ENCODE measurements around the gene NEBL. TPM values are rescaled to one million over a fixed set of nuclear protein-coding genes. Genes with fewer than 3 reads are reported as not detected.

Gene NEBL
- polyA plus RNA-seq, 6 donors from 2014 or later, result not detected

GRCh38 chr10:20870834-20871233, 26.3 kb downstream of the NEBL start:
- no peak overlapping the region for H3K27ac Mint-ChIP-seq
- DNase-seq, result no peak
- ATAC-seq (ENCODE audit: low read depth in 2 of 2), result no peak
- H3K4me3 Mint-ChIP-seq, result no peak overlapping the region
- no peaks in the 10 kb centered on the region for H3K4me1 Mint-ChIP-seq
- peaks cover 0 to 7% (median 0%) of the 10 kb centered on the region in 3 donors for H3K27me3 Mint-ChIP-seq
- peaks cover 0 to 4% (median 0%) of the 10 kb centered on the region in 7 donors for H3K9me3 Mint-ChIP-seq
- H3K36me3 Mint-ChIP-seq, result no peaks in the 10 kb centered on the region

GRCh38 chr10:20863008-20863407, 34.1 kb downstream of the NEBL start:
- Mint-ChIP-seq H3K4me1 (no peaks in the 10 kb centered on the region), H3K4me3 (no peak overlapping the region), H3K36me3 (no peaks in the 10 kb centered on the region), H3K27me3 (peaks cover 5 to 10% (median 10%) of the 10 kb centered on the region in 3 donors), H3K27ac (no peak overlapping the region), H3K9me3 (no peaks in the 10 kb centered on the region)
- DNase-seq, result no peak
- no peak for ATAC-seq (ENCODE audit: low read depth in 2 of 2)

- Mint-ChIP-seq H3K27me3 (peaks cover 2 to 10% (median 7%) of the 10 kb centered on the region in 3 donors), H3K36me3 (no peaks in the 10 kb centered on the region), H3K4me1 (no peaks in the 10 kb centered on the region), H3K4me3 (no peak overlapping the region), H3K9me3 (peaks cover 0 to under 1% (median 0%) of the 10 kb centered on the region in 7 donors), H3K27ac (no peak overlapping the region)
- ATAC-seq (ENCODE audit: low read depth in 2 of 2) (no peak), DNase-seq (no peak)
These were observed 38.6 kb downstream of the NEBL start for GRCh38 chr10:20858292-20859124.

- peaks cover 0 to 9% (median 4%) of the 10 kb centered on the region in 7 donors for H3K9me3 Mint-ChIP-seq
- H3K27me3 Mint-ChIP-seq, result peaks cover 0 to 6% (median 3%) of the 10 kb centered on the region in 3 donors
- H3K36me3 Mint-ChIP-seq, result peaks cover 0 to 8% of the 10 kb centered on the region in 2 donors
- no peaks in the 10 kb centered on the region for H3K4me1 Mint-ChIP-seq
- no peak overlapping the region for H3K27ac Mint-ChIP-seq
- no peak overlapping the region for H3K4me3 Mint-ChIP-seq
- no peak for ATAC-seq (ENCODE audit: low read depth in 2 of 2)
- DNase-seq, result no peak
These were observed 40.6 kb downstream of the NEBL start for GRCh38 chr10:20856484-20856883.

DNA sequence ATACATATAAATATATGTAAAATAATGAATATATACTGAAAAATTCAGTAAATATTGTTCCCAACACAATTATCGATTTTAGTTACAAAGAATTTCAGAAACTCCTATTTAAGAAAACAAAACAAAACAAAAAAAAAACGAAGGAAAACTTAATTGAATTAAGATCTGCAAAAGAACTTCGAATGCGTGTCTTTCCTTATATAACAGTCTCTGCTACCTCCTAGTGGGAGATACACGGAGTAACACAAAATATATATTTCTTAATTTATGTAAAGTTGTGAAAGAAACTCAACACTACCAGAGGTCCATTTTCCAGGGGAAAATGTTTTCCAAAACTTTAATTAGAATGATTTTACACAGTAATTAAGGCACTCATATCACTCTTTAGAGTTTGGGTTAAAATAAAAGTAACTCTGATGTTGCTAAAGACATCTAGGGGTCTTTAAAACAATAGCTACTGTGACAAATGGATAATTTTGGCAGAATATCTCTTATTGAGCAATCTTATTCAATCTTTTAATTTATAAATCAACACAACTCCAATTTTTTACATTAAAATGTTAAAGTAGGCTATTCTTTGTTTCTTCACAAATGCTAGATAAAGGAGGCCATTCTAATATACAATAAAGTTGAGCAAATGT, 41.6 kb downstream of the NEBL start:
- DNase-seq (no peak), ATAC-seq (ENCODE audit: low read depth in 2 of 2) (no peak)
- no peak overlapping the region for H3K27ac Mint-ChIP-seq

DNA sequence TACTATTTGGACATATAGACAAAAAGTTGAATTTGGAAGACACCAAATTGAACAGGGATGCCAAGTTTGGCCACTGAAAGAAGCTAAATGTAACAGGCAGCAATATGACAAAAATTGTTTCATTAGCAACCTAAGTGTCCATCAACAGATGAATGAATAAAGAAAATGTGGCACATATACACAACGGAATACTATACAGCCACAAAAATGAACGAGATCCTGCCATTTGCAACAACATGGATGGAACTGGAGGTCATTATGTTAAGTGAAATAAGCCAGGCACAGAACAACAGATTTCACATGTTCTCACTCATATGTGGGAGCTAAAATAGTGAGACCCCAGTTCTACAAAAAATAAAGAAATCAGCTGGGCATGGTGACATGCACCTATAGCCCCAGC, 43.8 kb downstream of the NEBL start:
- H3K36me3 Mint-ChIP-seq, result peaks cover 0 to 8% of the 10 kb centered on the region in 2 donors
- no peaks in the 10 kb centered on the region for H3K4me1 Mint-ChIP-seq
- H3K27ac Mint-ChIP-seq, result no peak overlapping the region
- no peak for DNase-seq
- no peak overlapping the region for H3K4me3 Mint-ChIP-seq
- no peak for ATAC-seq (ENCODE audit: low read depth in 2 of 2)
- H3K9me3 Mint-ChIP-seq, result peaks cover 0 to 25% (median 4%) of the 10 kb centered on the region in 7 donors
- peaks cover 0 to 6% (median 0%) of the 10 kb centered on the region in 3 donors for H3K27me3 Mint-ChIP-seq

More for the DNA sequence above, 41.6 kb downstream of the NEBL start:
- no peaks in the 10 kb centered on the region for H3K4me1 Mint-ChIP-seq
- H3K27me3 Mint-ChIP-seq, result peaks cover 0 to 3% (median 0%) of the 10 kb centered on the region in 3 donors
- no peak overlapping the region for H3K4me3 Mint-ChIP-seq
- peaks cover 0 to 9% (median 4%) of the 10 kb centered on the region in 7 donors for H3K9me3 Mint-ChIP-seq
- H3K36me3 Mint-ChIP-seq, result peaks cover 0 to 8% of the 10 kb centered on the region in 2 donors

DNA sequence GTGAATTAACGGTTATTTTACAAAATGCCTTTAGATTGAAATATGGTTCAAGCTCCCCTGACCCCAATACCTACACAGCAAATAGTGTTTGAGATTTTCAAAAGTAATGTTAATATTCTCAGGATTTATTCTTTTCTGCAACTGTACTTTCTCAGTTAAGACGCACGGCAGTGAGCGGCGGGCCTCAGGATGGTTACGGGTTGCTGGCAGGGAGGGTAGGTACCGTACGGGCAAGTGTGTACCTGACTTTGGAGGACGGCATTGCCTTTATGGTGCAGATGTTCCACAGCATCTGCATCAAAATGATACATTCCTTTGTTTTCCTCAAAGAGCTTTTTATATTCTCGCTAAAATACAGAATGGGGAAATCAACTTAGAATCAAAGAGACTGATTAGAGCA, 44.8 kb downstream of the NEBL start:
- peaks cover 0 to 8% of the 10 kb centered on the region in 2 donors for H3K36me3 Mint-ChIP-seq
- no peak overlapping the region for H3K4me3 Mint-ChIP-seq
- DNase-seq, result no peak

DNA sequence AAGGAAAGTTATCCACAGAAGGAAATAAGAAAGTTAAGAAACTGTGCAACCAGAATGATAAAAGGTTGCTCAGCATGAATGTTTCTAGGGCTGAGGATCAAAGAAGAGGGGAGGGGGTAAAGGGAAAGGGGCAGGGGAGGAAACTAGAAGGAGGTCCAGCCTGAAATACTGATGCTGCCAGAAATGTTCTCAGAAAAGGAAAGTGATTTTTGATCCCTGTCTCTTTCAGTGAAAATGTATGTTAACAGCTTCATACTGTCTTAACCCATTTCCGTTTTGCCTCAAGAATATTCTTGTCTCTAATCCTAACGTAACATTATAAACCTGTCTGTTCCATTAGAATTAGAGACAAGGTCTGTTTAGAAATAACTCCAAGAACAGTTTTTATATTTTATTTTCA, 49.6 kb downstream of the NEBL start:
- DNase-seq (no peak), ATAC-seq (ENCODE audit: low read depth in 2 of 2) (no peak)
- Mint-ChIP-seq H3K36me3 (peaks cover 0 to under 1% of the 10 kb centered on the region in 2 donors), H3K4me1 (no peaks in the 10 kb centered on the region), H3K4me3 (no peak overlapping the region), H3K27ac (no peak overlapping the region), H3K9me3 (peaks cover 0 to 25% (median 4%) of the 10 kb centered on the region in 7 donors), H3K27me3 (peaks cover 0 to 4% (median 3%) of the 10 kb centered on the region in 3 donors)

More for the DNA sequence above, 44.8 kb downstream of the NEBL start:
- H3K4me1 Mint-ChIP-seq, result no peaks in the 10 kb centered on the region
- ATAC-seq (ENCODE audit: low read depth in 2 of 2), result no peak
- no peak overlapping the region for H3K27ac Mint-ChIP-seq
- peaks cover 0 to 6% (median 0%) of the 10 kb centered on the region in 3 donors for H3K27me3 Mint-ChIP-seq
- H3K9me3 Mint-ChIP-seq, result peaks cover 0 to 27% (median 4%) of the 10 kb centered on the region in 7 donors

GRCh38 chr10:20846263-20846662, 50.8 kb downstream of the NEBL start:
- ATAC-seq (ENCODE audit: low read depth in 2 of 2) (no peak), DNase-seq (no peak)
- no peak overlapping the region for H3K27ac Mint-ChIP-seq
- no peaks in the 10 kb centered on the region for H3K4me1 Mint-ChIP-seq
- no peaks in the 10 kb centered on the region for H3K36me3 Mint-ChIP-seq
- no peak overlapping the region for H3K4me3 Mint-ChIP-seq
- H3K9me3 Mint-ChIP-seq, result peaks cover 0 to 21% (median 4%) of the 10 kb centered on the region in 7 donors
- H3K27me3 Mint-ChIP-seq, result peaks cover 0 to 4% (median 3%) of the 10 kb centered on the region in 3 donors

DNA sequence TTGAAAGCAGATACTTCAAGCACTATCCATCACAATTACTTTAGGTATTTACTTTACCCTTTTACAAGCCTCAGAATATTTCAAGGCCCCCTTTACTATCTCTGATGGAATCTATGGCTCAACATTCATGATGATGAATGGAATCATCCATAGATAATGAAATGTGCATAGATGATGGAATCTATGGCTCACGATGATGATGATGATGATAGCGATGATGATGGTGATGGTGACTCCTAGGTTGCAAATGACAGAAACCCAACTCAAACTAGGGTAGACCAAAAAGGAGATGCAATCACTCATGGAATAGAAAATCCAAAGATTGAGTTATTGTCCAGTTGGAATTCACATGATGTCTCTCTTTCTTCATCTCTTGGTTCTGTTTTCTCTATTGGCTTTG, 55.7 kb downstream of the NEBL start:
- H3K36me3 Mint-ChIP-seq, result no peaks in the 10 kb centered on the region
- DNase-seq, result no peak
- no peak for ATAC-seq (ENCODE audit: low read depth in 2 of 2)
- H3K4me1 Mint-ChIP-seq, result no peaks in the 10 kb centered on the region
- H3K27me3 Mint-ChIP-seq, result peaks cover 0 to 4% (median 0%) of the 10 kb centered on the region in 3 donors
- H3K9me3 Mint-ChIP-seq, result peaks cover 4 to 22% (median 8%) of the 10 kb centered on the region in 7 donors
- H3K4me3 Mint-ChIP-seq, result no peak overlapping the region
- H3K27ac Mint-ChIP-seq, result no peak overlapping the region

DNA sequence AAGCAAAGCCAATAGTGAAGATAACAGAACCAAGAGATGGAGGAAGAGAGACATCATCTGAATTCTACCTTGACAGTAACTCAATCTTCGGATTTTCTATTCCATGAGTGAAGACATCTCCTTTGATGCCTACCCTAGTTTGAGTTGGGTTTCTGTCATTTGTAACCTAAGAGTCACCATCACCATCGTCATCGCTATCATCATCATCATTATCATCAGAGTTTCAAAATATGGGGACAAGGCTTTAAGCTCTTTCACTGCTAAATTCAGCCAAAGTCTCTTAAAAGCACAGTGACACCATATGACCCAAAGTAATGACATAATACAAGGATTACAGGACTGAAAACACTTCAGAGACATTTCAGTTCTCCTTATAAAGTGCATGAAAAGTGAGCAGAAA, 57.2 kb downstream of the NEBL start:
- H3K27ac Mint-ChIP-seq, result no peak overlapping the region

DNA sequence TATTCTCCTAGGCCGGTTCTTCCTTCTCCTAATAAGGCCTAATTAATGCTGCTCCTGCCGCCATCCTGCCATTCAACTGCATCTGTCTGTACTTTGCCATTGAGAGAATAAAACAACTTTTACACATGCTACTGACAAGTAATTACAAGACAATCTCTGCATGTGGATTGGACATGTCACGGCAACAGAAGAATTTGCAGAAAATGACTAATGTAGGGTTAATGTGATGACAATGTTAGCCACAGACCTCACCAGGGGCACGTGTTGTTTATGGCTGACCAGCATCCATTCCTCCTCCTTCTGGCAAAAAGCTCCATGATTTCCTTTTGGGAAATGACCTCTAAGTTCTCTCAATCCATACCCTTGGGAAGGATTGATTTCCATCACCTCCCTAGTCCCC, 58.0 kb downstream of the NEBL start:
- no peak for ATAC-seq (ENCODE audit: low read depth in 2 of 2)
- H3K36me3 Mint-ChIP-seq, result no peaks in the 10 kb centered on the region

More for the DNA sequence above, 57.2 kb downstream of the NEBL start:
- Mint-ChIP-seq H3K36me3 (no peaks in the 10 kb centered on the region), H3K4me3 (no peak overlapping the region), H3K27me3 (peaks cover 0 to 4% (median 0%) of the 10 kb centered on the region in 3 donors), H3K9me3 (peaks cover 4 to 22% (median 10%) of the 10 kb centered on the region in 7 donors), H3K4me1 (no peaks in the 10 kb centered on the region)
- ATAC-seq (ENCODE audit: low read depth in 2 of 2), result no peak
- DNase-seq, result no peak

GRCh38 chr10:20836401-20836800, 60.7 kb downstream of the NEBL start:
- DNase-seq, result no peak
- no peak overlapping the region for H3K4me3 Mint-ChIP-seq
- H3K27ac Mint-ChIP-seq, result no peak overlapping the region
- no peaks in the 10 kb centered on the region for H3K36me3 Mint-ChIP-seq
- no peaks in the 10 kb centered on the region for H3K27me3 Mint-ChIP-seq
- H3K9me3 Mint-ChIP-seq, result peaks cover 0 to 21% (median 9%) of the 10 kb centered on the region in 7 donors
- no peak for ATAC-seq (ENCODE audit: low read depth in 2 of 2)
- H3K4me1 Mint-ChIP-seq, result no peaks in the 10 kb centered on the region

More for the DNA sequence above, 58.0 kb downstream of the NEBL start:
- peaks cover 0 to 4% (median 0%) of the 10 kb centered on the region in 3 donors for H3K27me3 Mint-ChIP-seq
- H3K27ac Mint-ChIP-seq, result no peak overlapping the region
- H3K4me3 Mint-ChIP-seq, result no peak overlapping the region
- H3K9me3 Mint-ChIP-seq, result peaks cover 4 to 22% (median 10%) of the 10 kb centered on the region in 7 donors
- DNase-seq, result no peak
- H3K4me1 Mint-ChIP-seq, result no peaks in the 10 kb centered on the region

Measured in naive B cell (primary cell).